Limb (tissue), 2 donors: ENCODE measurements around the gene SPACA4.
A peak's percentile ranks its signal among the peaks of the same experiment; 100 is the strongest.
"Not testable (repeated sequence)": the region's sequence is repeated elsewhere in the genome, so short reads cannot be mapped to it uniquely, and the experiment has no call there.

Source experiments
- DNase-seq, 2 donors: peaks; one replicate each; pipeline ENCODE4 v3.0.0-alpha.2; 2016; ENCODE audit errors: extremely low spot score in 2 of 2

Gene SPACA4

GRCh38 chr19:48618278-48618915 is 11.9 kb downstream of the SPACA4 start:
- peak in 1 of 2 donors; percentile 34 for DNase-seq

GRCh38 chr19:48618916-48619691 is 12.6 kb downstream of the SPACA4 start, which contains the start of the genes RPL18 and SPHK2:
TSS of gene RPL18 (minus strand) at chr19:48619178. CDS start at chr19:48619143, 35 bp downstream.
TSS of gene SPHK2 (plus strand) at chr19:48619506. CDS start at chr19:48620515, 1,009 bp downstream.
- peak; percentile 99 to 100 for DNase-seq

GRCh38 chr19:48619692-48620585 is 13.4 kb downstream of the SPACA4 start:
- DNase-seq: peak in 1 of 2 donors; percentile 31

- DNase-seq: peak in 1 of 2 donors; percentile 31
These were observed 17.1 kb downstream of the SPACA4 start for GRCh38 chr19:48623556-48624066.

GRCh38 chr19:48624067-48624594 is 17.6 kb downstream of the SPACA4 start:
- peak; percentile 98 to 99 for DNase-seq

GRCh38 chr19:48624791-48625723 is 18.5 kb downstream of the SPACA4 start:
- no peak for DNase-seq

GRCh38 chr19:48625891-48626327 is 19.4 kb downstream of the SPACA4 start:
- DNase-seq: peak in 1 of 2 donors; percentile 34

- no peak for DNase-seq
These were observed 20.8 kb downstream of the SPACA4 start for GRCh38 chr19:48627201-48627864.

- DNase-seq: peak in 1 of 2 donors; percentile 34
These were observed 21.3 kb downstream of the SPACA4 start for GRCh38 chr19:48627865-48628314.

GRCh38 chr19:48628486-48629296 is 22.1 kb downstream of the SPACA4 start:
- peak in 1 of 2 donors; percentile 52 for DNase-seq

- peak in 1 of 2 donors; percentile 34 for DNase-seq
These were observed 22.7 kb downstream of the SPACA4 start for GRCh38 chr19:48629297-48629598.

GRCh38 chr19:48629599-48630295 is 23.2 kb downstream of the SPACA4 start:
- DNase-seq: peak in 1 of 2 donors; percentile 72

GRCh38 chr19:48630296-48631063 is 23.9 kb downstream of the SPACA4 start:
- peak in 1 of 2 donors; percentile 72 for DNase-seq

- DNase-seq: peak in 1 of 2 donors; percentile 43
These were observed 24.7 kb downstream of the SPACA4 start for GRCh38 chr19:48631225-48631624.

GRCh38 chr19:48632286-48632685 is 25.7 kb downstream of the SPACA4 start:
- DNase-seq: not testable (repeated sequence)

GRCh38 chr19:48632692-48633147 is 26.2 kb downstream of the SPACA4 start:
- no peak for DNase-seq
